NB4 (cell line): ENCODE results near the gene TBC1D22A.

Source experiments
- MAX ChIP-seq: IDR thresholded peaks from 2 replicates; pipeline ENCODE4 v1.6.1; 2011; ENCODE audit warnings: low read depth, low read length
- MYC ChIP-seq: IDR thresholded peaks from 2 replicates; pipeline ENCODE4 v1.6.1; 2011; ENCODE audit warnings: low read depth, low read length
- POLR2A ChIP-seq: IDR thresholded peaks from 2 replicates; pipeline ENCODE4 v1.6.1; 2011; ENCODE audit warnings: mild to moderate bottlenecking; ENCODE audit not compliant: insufficient read length; ENCODE audit errors: extremely low read depth
- TF ChIP-seq, protein P1 (sequence below): IDR thresholded peaks from one replicate; pipeline ENCODE4 v1.5.1; 2012; ENCODE audit warnings: low read depth, low read length

GRCh38 chr22:46896568-46897245, 134.3 kb downstream of the TBC1D22A start:
- TF ChIP-seq POLR2A (no peak), MAX (no peak), MYC (no peak)
- TF ChIP-seq, protein P1, sequence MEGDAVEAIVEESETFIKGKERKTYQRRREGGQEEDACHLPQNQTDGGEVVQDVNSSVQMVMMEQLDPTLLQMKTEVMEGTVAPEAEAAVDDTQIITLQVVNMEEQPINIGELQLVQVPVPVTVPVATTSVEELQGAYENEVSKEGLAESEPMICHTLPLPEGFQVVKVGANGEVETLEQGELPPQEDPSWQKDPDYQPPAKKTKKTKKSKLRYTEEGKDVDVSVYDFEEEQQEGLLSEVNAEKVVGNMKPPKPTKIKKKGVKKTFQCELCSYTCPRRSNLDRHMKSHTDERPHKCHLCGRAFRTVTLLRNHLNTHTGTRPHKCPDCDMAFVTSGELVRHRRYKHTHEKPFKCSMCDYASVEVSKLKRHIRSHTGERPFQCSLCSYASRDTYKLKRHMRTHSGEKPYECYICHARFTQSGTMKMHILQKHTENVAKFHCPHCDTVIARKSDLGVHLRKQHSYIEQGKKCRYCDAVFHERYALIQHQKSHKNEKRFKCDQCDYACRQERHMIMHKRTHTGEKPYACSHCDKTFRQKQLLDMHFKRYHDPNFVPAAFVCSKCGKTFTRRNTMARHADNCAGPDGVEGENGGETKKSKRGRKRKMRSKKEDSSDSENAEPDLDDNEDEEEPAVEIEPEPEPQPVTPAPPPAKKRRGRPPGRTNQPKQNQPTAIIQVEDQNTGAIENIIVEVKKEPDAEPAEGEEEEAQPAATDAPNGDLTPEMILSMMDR: no peak
